Stomach (tissue), 9 donors: ENCODE data around the gene MRPL24. TPM values are rescaled to one million over a fixed set of nuclear protein-coding genes. Genes with fewer than 3 reads are reported as not detected.
A peak's percentile ranks its signal among the peaks of the same experiment; 100 is the strongest.

Experiments
- DNase-seq, 2 donors: peaks; one replicate each; pipeline versions ENCODE4 v3.0.0 to v3.0.0-alpha.2; 2013 to 2019
- H3K27ac ChIP-seq, 5 donors: fragments of 200-600 bp in 4 of 5; sonication (generic) in 4 of 5; one replicate each; pipeline ENCODE4 v1.5.1; 2013 to 2019; ENCODE audit warnings: mild to moderate bottlenecking in 1 of 5, moderate library complexity in 1 of 5
- H3K27me3 ChIP-seq, 3 donors: fragments of 200-600 bp; sonication (generic); one replicate each; pipeline ENCODE4 v1.5.1; 2017 to 2019; ENCODE audit warnings: mixed run types in 1 of 3
- H3K36me3 ChIP-seq, 4 donors: fragments of 200-600 bp; sonication (generic); 1 replicate in 3 of 4; 2 replicates in 1 of 4; pipeline ENCODE4 v1.5.1; 2016 to 2019
- H3K4me1 ChIP-seq, 4 donors: fragments of 200-600 bp; sonication (generic); one replicate each; pipeline ENCODE4 v1.5.1; 2016 to 2019
- H3K4me3 ChIP-seq, 4 donors: fragments of 200-600 bp; sonication (generic) in 3 of 4; one replicate each; pipeline ENCODE4 v1.5.1; 2016 to 2019; ENCODE audit warnings: mild to moderate bottlenecking in 1 of 4
- H3K9me3 ChIP-seq, 4 donors: fragments of 200-600 bp; sonication (generic); one replicate each; pipeline ENCODE4 v1.5.1; 2016 to 2019
- CTCF ChIP-seq, 7 experiments: fragments of 450-650 bp in 4 of 7; fragments of 200-600 bp in 3 of 7; sonication (generic) in 3 of 7; IDR thresholded peaks; one replicate each; pipeline ENCODE4 v1.5.1; 2016 to 2019; ENCODE audit warnings: antibody characterized with exemption in 7 of 7, control low read depth in 2 of 7, mild to moderate bottlenecking in 1 of 7
- EP300 ChIP-seq: sonication (generic); formaldehyde crosslinking; IDR thresholded peaks from one replicate; pipeline ENCODE4 v1.6.1; 2017; ENCODE audit warnings: antibody characterized with exemption
- POLR2A ChIP-seq, 4 donors: fragments of 450-650 bp; IDR thresholded peaks; one replicate each; pipeline ENCODE4 v1.6.1; 2016; ENCODE audit warnings: antibody characterized with exemption in 4 of 4, control low read depth in 2 of 4, mild to moderate bottlenecking in 1 of 4, moderate library complexity in 1 of 4
- POLR2AphosphoS5 ChIP-seq, 3 donors: sonication (generic); formaldehyde crosslinking; IDR thresholded peaks; one replicate each; pipeline ENCODE4 v1.6.1; 2016; ENCODE audit warnings: antibody characterized with exemption in 3 of 3
- WGBS, 5 donors: extraction: QIAGEN DNeasy Blood & Tissue Kit in 3 of 5; methylation state at CpG; one replicate each; pipeline versions ENCODE4 v1.1.5 to v1.1.7; 2013 to 2018; 5-methylcytosine and 5-hydroxymethylcytosine counted together
- intact Hi-C: fragments of 100-400 bp; cut with DNase I; formaldehyde crosslinking; loops from one replicate; pipeline ENCODE4 v1.15.1; 2023; ENCODE audit warnings: low total_unique reads
- polyA plus RNA-seq, 3 donors: library from polyadenylated mRNA; stranded (reverse); fragments of 200-250 nt; gene quantifications; one replicate each; pipeline ENCODE4 v1.2.3, GENCODE V29; 2013
- total RNA-seq, 5 donors: library from RNA; depleted of rRNA; stranded (reverse); fragments of >200 nt; gene quantifications; one replicate each; pipeline versions ENCODE4 v1.1.0 to v1.2.3, GENCODE V29; 2014 to 2016
- donor health status: healthy with polysubstance abuse.
- donor health status: Bipolar disorder and iron deficiency.
- donor health status: healthy.

The MRPL24 gene
- total and polyA plus RNA-seq, 8 donors: 15.6 to 113 (median 48.8) TPM

DNA sequence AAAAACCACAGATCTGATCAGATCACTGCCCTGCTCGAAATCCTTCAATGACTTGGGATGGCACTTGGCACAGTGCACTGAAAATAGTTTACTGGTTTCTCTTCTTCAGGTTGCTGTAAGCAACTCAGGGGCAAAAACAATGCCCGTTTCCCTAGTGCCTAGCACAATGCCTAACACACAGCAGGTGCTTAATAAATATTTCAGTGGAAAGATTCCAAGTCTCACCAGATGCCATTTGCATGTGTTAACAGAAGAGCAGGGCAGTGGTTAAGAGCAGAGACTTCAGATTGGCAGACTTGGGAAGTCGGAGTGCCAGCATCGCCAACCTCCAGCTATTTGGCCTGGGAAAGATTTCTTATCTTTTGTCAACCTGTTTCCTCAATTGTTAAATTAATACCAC lies 23.5 kb downstream of the MRPL24 start:
- no peak for TF ChIP-seq POLR2AphosphoS5 (IDR thresholded peaks at IDR 0.05)
- no peak for TF ChIP-seq EP300
- no peak for TF ChIP-seq CTCF (IDR thresholded peaks at IDR 0.05)
- Histone ChIP-seq H3K4me1 (no peaks in the 10 kb centered on the region), H3K27me3 (no peaks in the 10 kb centered on the region), H3K4me3 (no peak overlapping the region), H3K9me3 (no peaks in the 10 kb centered on the region), H3K36me3 (peaks cover 9 to 49% (median 43%) of the 10 kb centered on the region in 4 donors), H3K27ac (no peak overlapping the region)
- intact Hi-C loops: no loop called here
- DNase-seq: no peak
- WGBS, 5 donors: 41 to 66% (median 51%) methylated on average over 4 of the region's 4 CpGs

DNA sequence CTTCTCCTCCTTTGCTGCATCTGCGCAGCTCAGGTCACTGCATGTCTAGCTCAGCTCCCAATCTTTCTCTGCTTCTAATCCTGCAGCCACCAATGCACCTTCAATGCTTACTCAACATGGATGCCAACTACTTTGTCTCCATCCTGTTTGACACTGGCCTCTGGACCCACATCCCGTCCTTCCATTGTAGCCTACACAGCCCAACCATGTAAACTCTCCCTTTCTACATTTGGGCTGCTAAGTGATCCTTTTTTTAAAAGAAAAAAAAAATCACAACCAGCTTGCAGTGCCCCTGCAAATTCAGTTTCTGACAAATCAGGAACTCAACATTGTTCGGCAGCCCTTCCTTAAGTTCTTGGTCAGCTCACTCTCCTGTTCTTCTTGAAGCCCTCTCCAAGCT lies 26.1 kb downstream of the MRPL24 start:
- peaks cover 0 to 12% (median 10%) of the 10 kb centered on the region in 4 donors for H3K4me1 ChIP-seq
- intact Hi-C loops: no loop called here

GRCh38 chr1:156712626-156713025 lies 28.3 kb downstream of the MRPL24 start:
- H3K36me3 ChIP-seq: peaks cover 0 to 16% (median 9%) of the 10 kb centered on the region in 4 donors
- intact Hi-C loops: no loop called here
- no peak for TF ChIP-seq CTCF (IDR thresholded peaks at IDR 0.05)
- TF ChIP-seq POLR2AphosphoS5 (IDR thresholded peaks at IDR 0.05): no peak
- no peak for TF ChIP-seq EP300
- no peak for TF ChIP-seq POLR2A (IDR thresholded peaks at IDR 0.05)
- no peak overlapping the region for H3K27ac ChIP-seq
- DNase-seq: no peak
- no peaks in the 10 kb centered on the region for H3K9me3 ChIP-seq
- no peak overlapping the region for H3K4me3 ChIP-seq
- no peaks in the 10 kb centered on the region for H3K27me3 ChIP-seq
- H3K4me1 ChIP-seq: peaks cover 0 to 22% (median 17%) of the 10 kb centered on the region in 4 donors
- WGBS, 5 donors: 54 to 75% (median 61%) methylated on average over 3 of the region's 3 CpGs

More for the DNA sequence above, 26.1 kb downstream of the MRPL24 start:
- no peaks in the 10 kb centered on the region for H3K27me3 ChIP-seq
- no peaks in the 10 kb centered on the region for H3K9me3 ChIP-seq
- peaks cover 1 to 24% (median 18%) of the 10 kb centered on the region in 4 donors for H3K36me3 ChIP-seq
- no peak for DNase-seq
- H3K4me3 ChIP-seq: no peak overlapping the region
- H3K27ac ChIP-seq: no peak overlapping the region
- WGBS, 5 donors: 81 to 88% (median 85%) methylated on average over 3 of the region's 3 CpGs
- no peak for TF ChIP-seq CTCF (IDR thresholded peaks at IDR 0.05)
- no peak for TF ChIP-seq POLR2A (IDR thresholded peaks at IDR 0.05)
- TF ChIP-seq POLR2AphosphoS5 (IDR thresholded peaks at IDR 0.05): no peak
- TF ChIP-seq EP300: no peak

DNA sequence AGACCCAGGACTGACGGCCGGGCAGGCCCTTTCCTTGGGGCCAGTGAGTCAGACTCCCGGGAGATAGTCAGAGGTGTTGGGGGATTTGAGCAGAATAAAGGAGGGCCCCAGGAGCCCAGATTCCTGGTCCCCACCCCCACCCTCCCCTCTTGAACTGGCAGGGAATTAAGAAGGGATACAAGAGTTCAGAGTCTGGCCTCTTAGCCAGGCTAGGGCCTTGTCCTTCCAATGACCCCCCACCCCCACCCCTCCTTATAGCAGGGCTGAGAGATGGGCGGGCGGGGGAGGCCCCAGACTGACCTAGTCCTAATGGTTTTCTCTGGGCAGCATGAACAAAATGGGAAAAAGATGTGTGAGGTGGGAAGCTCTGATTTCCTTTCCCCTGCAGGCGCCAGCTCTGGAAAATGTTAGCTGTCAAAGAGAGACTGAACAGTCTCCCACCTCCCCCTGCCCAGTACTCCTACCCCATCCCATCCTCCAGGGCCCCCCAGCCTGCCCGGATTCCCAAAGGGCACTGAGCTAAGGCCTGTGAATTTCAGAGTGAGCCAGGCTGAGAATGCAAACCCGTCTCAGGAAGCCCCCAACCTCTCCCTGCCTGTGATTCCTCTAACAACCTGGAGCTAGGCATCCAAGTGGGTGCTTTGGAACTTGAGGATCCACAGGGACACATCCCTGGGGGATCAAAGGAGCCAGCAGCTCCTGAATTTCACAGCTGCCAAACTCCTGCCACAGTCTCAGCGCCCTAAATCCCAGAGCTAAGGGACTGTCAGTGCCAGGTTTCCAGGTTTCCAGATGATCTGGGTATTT lies 29.7 kb downstream of the MRPL24 start:
- Histone ChIP-seq H3K27me3 (peaks cover 0 to 12% (median 0%) of the 10 kb centered on the region in 3 donors), H3K36me3 (peaks cover 0 to 13% (median 7%) of the 10 kb centered on the region in 4 donors), H3K27ac (no peak overlapping the region), H3K4me3 (no peak overlapping the region), H3K4me1 (peaks cover 6 to 36% (median 27%) of the 10 kb centered on the region in 4 donors), H3K9me3 (no peaks in the 10 kb centered on the region)
- intact Hi-C loops: no loop called here
- no peak for TF ChIP-seq POLR2AphosphoS5 (IDR thresholded peaks at IDR 0.05)
- TF ChIP-seq POLR2A (IDR thresholded peaks at IDR 0.05): no peak
- no peak for TF ChIP-seq CTCF (IDR thresholded peaks at IDR 0.05)
- no peak for TF ChIP-seq EP300
- WGBS, 5 donors: 74 to 92% (median 83%) methylated on average over 8 to 9 of the region's 9 CpGs
- DNase-seq: peak in 1 of 2 donors; percentile 76
